ENCODE results near the gene GNG7.
"Not testable (repeated sequence)": the region's sequence is repeated elsewhere in the genome, so short reads cannot be mapped to it uniquely, and the experiment has no call there.

DNA sequence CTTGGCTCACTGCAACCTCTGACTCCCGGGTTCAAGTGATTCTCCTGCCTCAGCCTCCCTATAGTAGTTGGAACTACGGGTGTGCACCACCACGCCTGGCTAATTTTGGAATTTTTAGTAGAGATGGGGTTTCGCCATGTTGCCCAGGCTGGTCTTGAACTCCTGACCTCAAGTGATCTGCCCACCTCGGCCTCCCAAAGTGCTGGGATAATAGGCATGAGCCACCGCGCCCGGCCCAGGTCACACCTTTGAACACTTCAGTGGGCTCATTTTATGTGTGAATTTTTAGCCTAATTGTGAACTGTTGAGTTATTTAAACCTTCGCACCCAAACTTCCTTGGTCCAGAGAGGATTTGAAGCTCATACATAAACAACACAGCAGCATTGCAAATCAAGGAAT is 138.9 kb downstream of the GNG7 start:
- TF ChIP-seq, protein P1, sequence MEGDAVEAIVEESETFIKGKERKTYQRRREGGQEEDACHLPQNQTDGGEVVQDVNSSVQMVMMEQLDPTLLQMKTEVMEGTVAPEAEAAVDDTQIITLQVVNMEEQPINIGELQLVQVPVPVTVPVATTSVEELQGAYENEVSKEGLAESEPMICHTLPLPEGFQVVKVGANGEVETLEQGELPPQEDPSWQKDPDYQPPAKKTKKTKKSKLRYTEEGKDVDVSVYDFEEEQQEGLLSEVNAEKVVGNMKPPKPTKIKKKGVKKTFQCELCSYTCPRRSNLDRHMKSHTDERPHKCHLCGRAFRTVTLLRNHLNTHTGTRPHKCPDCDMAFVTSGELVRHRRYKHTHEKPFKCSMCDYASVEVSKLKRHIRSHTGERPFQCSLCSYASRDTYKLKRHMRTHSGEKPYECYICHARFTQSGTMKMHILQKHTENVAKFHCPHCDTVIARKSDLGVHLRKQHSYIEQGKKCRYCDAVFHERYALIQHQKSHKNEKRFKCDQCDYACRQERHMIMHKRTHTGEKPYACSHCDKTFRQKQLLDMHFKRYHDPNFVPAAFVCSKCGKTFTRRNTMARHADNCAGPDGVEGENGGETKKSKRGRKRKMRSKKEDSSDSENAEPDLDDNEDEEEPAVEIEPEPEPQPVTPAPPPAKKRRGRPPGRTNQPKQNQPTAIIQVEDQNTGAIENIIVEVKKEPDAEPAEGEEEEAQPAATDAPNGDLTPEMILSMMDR (conservative IDR thresholded peaks at IDR 0.05; ENCODE audit: low read depth, low read length): not testable (repeated sequence)
- not testable (repeated sequence) for TF ChIP-seq EZH2 (IDR thresholded peaks at IDR 0.05; ENCODE audit: low read length, unreplicated experiment)
